Subcutaneous adipose tissue (tissue), 4 donors: ENCODE results near the gene SAE1. TPM values are rescaled to one million over a fixed set of nuclear protein-coding genes. Genes with fewer than 3 reads are reported as not detected.

Experiments
- total RNA-seq, 4 donors: library from RNA; depleted of rRNA; stranded (reverse); fragments of >200 nt; gene quantifications; one replicate each; pipeline ENCODE4 v1.1.0, GENCODE V29; 2016
- TF ChIP-seq, protein P1 (sequence below): fragments of 450-650 bp; IDR thresholded peaks from one replicate; pipeline ENCODE4 v1.5.1; 2016; ENCODE audit warnings: low read depth, mild to moderate bottlenecking, control low read depth, antibody characterized with exemption, moderate library complexity

The SAE1 gene
- total RNA-seq, 4 donors from 2014 or later = 43.9 to 56.7 (median 51.4) TPM

DNA sequence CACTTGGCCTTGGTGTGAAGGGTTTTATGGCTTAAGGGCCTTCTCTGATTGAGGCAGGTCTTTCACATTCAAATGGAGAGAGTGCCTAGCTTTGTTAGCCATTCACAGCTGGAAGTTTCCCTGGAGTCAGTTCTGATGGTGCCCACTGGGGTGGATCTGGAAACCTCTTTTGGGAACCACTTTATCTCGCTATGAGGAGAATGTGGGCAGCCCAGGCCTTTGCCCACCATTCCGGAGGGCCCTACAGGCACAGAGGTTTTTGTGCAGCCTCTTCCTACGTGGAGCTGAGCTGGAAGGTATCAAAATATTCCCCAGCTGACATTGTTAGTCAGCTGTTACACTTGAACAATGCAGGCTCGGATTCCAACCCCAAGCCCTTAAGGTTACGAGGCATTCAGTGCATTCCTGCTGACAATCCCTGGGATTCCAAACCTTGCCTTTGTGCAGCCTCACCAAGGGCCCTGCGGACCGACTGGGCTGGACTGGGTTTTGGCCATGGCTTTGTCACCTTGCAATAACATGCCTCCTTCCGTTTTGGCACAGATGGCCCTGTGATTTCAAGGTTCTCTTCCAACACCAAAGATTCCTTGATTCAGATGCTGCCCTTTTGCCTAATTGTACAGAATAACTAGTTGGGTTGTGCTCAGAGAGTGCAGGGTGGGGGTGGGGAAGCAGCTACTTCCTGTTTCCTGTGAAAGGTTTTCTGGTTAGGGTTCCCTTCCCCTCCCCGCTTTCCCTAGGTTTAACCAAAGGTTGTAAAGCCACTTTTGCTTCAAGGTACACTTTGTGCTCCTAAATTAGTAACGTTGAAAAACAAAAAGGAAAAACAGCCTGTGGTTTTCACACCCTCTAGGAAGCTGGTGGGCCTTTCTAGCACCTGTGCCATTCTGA is 27.0 kb downstream of the SAE1 start:
- TF ChIP-seq, protein P1, sequence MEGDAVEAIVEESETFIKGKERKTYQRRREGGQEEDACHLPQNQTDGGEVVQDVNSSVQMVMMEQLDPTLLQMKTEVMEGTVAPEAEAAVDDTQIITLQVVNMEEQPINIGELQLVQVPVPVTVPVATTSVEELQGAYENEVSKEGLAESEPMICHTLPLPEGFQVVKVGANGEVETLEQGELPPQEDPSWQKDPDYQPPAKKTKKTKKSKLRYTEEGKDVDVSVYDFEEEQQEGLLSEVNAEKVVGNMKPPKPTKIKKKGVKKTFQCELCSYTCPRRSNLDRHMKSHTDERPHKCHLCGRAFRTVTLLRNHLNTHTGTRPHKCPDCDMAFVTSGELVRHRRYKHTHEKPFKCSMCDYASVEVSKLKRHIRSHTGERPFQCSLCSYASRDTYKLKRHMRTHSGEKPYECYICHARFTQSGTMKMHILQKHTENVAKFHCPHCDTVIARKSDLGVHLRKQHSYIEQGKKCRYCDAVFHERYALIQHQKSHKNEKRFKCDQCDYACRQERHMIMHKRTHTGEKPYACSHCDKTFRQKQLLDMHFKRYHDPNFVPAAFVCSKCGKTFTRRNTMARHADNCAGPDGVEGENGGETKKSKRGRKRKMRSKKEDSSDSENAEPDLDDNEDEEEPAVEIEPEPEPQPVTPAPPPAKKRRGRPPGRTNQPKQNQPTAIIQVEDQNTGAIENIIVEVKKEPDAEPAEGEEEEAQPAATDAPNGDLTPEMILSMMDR = no peak

DNA sequence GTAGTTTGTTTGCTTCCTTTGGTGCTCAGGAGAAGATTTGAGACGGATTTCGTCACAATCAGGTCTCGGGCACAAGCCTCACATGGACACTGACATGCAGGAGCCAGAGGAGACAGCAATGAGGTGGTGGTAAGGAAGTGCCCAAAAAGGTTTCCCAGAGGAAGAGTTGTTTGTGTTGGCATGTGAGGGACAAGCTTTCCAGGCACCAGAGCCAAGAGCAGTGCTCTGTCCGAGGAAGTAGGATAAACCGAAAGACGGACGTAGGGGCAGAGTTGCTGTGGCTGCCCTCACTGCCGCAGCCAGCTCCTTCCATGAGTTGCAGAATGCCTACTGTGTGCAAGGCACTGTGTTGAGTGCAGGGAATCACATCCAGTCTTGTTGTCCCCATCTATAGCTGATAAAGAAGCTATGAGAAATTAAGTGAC is 27.7 kb downstream of the SAE1 start:
- TF ChIP-seq, protein P1 = no peak

DNA sequence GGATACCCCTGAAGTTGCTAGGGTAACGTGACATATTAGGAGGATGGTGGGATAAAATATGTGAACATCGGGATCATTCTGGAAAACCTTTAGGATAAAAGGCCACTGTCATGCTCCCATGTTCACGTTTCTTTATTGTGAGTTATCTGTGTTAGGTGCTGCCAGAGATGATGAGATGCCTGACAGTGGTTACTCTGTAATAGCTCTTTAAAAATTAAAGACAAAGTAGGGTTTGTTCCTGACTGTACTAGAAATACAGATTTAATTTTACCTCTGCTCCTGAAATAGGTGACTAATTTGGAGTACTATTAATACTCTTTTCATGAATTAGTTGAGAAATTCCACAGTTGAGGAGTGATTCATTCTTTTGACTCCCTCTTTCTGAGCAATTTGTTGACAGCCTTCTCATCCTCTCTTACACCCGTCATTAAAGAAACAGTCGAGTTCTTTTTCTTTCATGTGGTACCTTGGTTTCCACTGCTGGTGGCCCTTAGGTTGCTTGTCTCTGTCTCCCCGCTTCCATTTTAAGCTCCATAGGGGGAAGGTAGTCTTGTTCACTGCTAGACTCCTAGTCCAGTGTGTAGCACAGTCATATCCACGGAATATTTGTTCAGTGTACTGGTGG is 28.4 kb downstream of the SAE1 start:
- TF ChIP-seq, protein P1 = no peak

DNA sequence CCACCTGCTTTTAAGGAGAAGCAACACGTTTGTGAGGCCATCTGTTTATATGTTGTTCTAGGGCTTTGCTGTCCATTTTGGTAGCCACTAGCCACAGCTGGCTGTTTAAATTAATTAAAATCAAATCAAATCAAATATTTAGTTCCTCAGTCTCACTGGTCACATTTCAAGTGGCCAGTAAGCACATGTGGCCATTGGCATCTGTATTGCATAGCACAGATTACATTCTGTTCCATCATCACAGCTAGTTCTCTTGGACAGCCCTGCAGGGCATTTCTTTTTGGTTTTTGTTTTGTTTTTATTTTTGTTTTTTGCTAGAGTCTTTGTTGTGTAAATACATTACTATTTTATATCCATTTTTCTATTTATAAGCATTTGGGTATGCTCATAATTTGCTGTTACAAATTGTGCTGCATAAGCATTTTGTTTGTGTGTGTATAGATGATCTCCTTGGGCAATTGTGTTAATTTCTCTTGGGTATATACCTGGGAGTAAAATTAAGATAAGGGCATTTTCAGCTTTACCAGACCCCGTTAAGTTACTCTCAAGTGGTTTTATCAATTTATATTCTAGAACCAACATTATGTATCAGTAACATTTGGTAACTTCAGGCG is 31.3 kb downstream of the SAE1 start:
- TF ChIP-seq, protein P1 = no peak

DNA sequence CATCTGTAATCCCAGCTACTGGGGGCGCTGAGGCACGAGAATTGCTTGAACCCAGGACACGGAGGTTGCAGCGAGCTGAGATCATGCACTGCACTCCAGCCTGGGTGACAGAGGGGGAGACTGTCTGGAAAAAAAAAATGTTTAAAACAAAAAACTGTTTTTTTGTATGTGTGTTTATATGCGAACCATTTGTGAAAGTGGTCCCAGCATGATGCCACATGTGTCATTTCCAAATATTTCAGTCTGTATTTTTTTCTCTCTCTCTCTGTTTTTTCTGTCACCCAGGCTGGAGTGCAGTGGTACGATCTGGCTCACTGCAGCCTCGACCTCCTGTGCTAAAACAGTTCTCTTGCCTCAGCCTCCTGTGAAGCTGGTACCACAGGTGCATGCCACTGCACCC is 37.4 kb downstream of the SAE1 start:
- TF ChIP-seq, protein P1 = no peak

DNA sequence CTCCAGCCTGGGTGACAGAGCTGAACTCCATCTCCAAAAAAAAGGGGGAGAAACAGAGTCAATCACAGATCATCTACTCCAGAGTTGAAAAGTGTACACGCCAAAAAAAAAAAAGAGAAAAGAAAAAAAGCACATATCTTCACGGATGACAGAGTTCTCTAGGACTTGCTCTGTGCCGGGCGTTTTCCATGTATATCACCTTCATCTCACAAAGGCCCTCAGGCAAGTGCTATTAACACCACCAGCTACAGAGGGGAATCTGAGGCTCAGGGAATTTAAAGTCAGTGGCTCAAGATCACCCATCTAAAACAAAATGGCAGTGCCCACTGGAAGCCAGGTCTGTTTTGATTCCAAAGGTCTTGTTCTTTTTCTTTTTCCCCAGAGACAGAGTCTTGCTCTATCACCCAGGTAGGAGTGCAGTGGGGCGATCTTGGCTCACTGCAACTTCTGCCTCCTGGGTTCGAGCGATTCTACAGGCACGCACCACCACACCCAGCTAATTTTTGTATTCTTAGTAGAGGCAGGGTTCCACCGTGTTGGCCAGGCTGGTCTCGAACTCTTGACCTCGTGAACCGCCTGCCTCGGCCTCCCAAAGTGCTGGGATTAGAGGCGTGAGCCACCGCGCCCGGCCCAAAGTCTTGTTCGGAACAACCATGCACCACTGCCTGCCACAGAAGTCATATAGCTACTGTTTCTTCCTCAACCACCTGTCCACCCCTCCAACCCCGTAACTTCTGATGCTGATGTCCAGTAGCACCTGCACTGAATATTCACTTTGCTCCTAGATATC is 42.2 kb downstream of the SAE1 start:
- TF ChIP-seq, protein P1 = no peak
